H1 (cell line): ENCODE results near the gene C1orf116. TPM values are rescaled to one million over a fixed set of nuclear protein-coding genes. Genes with fewer than 3 reads are reported as not detected.

ENCODE experiments used
- CTCF ChIA-PET: fragments of 300-600 bp; sonication (Branson Sonifier 250); formaldehyde crosslinking; loops from one replicate; lab custom pipeline; 2021; ENCODE audit not compliant: partially characterized antibody; lab: Charles Lee
- POLR2A ChIA-PET: fragments of 300-600 bp; sonication (Branson Sonifier 250); formaldehyde crosslinking; loops from one replicate; lab custom pipeline; 2021; ENCODE audit warnings: inconsistent platforms; ENCODE audit not compliant: partially characterized antibody; lab: Charles Lee
- DNase-seq, 2 experiments: peaks; one replicate each; pipeline versions ENCODE4 v3.0.0 to v3.0.0-alpha.2; 2010 to 2022; ENCODE audit warnings: low spot score in 2 of 2, low read depth in 1 of 2, mixed read lengths in 1 of 2
- FAIRE-seq: peaks from 2 replicates; lab custom pipeline; 2011; peaks lifted over from hg19 to GRCh38; lab: Jason Lieb, UNC
- H2AFZ ChIP-seq: 2 replicates; pipeline ENCODE4 v1.8.1; 2012; ENCODE audit warnings: low read length, inconsistent platforms
- H2AK5ac ChIP-seq: 2 replicates; pipeline ENCODE4 v1.6.1; 2013; ENCODE audit warnings: low read depth, low read length
- H2BK120ac ChIP-seq: replicated peaks from 2 replicates; pipeline ENCODE3; 2013; ENCODE audit warnings: low read depth, low read length, inconsistent platforms
- H2BK12ac ChIP-seq: 2 replicates; pipeline ENCODE4 v1.6.1; 2013; ENCODE audit warnings: low read depth, low read length
- H2BK15ac ChIP-seq: 2 replicates; pipeline ENCODE4 v1.6.1; 2013; ENCODE audit warnings: low read length
- H2BK20ac ChIP-seq: 2 replicates; pipeline ENCODE4 v1.6.1; 2013; ENCODE audit warnings: low read length
- H2BK5ac ChIP-seq: 2 replicates; pipeline ENCODE4 v1.6.1; 2013; ENCODE audit warnings: low read depth, low read length
- H3K14ac ChIP-seq: 2 replicates; pipeline ENCODE4 v1.6.1; 2013; ENCODE audit warnings: inconsistent platforms; ENCODE audit not compliant: insufficient read length
- H3K18ac ChIP-seq: 2 replicates; pipeline ENCODE4 v1.6.1; 2013; ENCODE audit warnings: low read length; ENCODE audit errors: extremely low read depth
- H3K23ac ChIP-seq: 2 replicates; pipeline ENCODE4 v1.6.1; 2013; ENCODE audit warnings: inconsistent platforms; ENCODE audit not compliant: insufficient read length
- H3K23me2 ChIP-seq: 2 replicates; pipeline ENCODE4 v1.6.1; 2013; ENCODE audit warnings: low read depth, low read length
- H3K27ac ChIP-seq: 2 replicates; pipeline ENCODE4 v1.6.1; 2011; ENCODE audit warnings: low read depth, low read length, inconsistent platforms
- H3K27me3 ChIP-seq, 4 experiments: replicated peaks in 1 of 4; 1 replicate in 1 of 4; 2 replicates in 3 of 4; pipeline versions ENCODE4 v1.6.1 to v1.8.1; 2011 to 2013; ENCODE audit warnings: low read length in 3 of 4, mild to moderate bottlenecking in 3 of 4, inconsistent platforms in 2 of 4, mixed read lengths in 2 of 4, moderate library complexity in 1 of 4; ENCODE audit not compliant: control insufficient read depth in 3 of 4, insufficient read depth in 3 of 4; ENCODE audit errors: extremely low read depth in 1 of 4
- H3K36me3 ChIP-seq, 4 experiments: 2 replicates each; pipeline versions ENCODE4 v1.6.1 to v1.8.1; 2011 to 2013; ENCODE audit warnings: mild to moderate bottlenecking in 4 of 4, low read length in 3 of 4, moderate library complexity in 2 of 4, control low read depth in 1 of 4, inconsistent platforms in 1 of 4; ENCODE audit not compliant: insufficient read depth in 4 of 4, control insufficient read depth in 2 of 4
- H3K4ac ChIP-seq: replicated peaks from 2 replicates; pipeline ENCODE3; 2013; ENCODE audit warnings: low read length, low read depth, mixed read lengths, inconsistent platforms; ENCODE audit not compliant: insufficient read length
- H3K4me1 ChIP-seq, 4 experiments: replicated peaks in 1 of 4; 1 replicate in 1 of 4; 2 replicates in 3 of 4; pipeline versions ENCODE4 v1.6.1 to v1.8.1; 2011 to 2013; ENCODE audit warnings: low read length in 3 of 4, inconsistent platforms in 2 of 4, mixed read lengths in 1 of 4; ENCODE audit not compliant: insufficient read depth in 4 of 4, control insufficient read depth in 3 of 4
- H3K4me2 ChIP-seq, 2 experiments: 2 replicates each; pipeline versions ENCODE4 v1.6.1 to v1.8.1; 2011 to 2013; ENCODE audit warnings: low read depth in 2 of 2, low read length in 2 of 2, control low read depth in 1 of 2, inconsistent platforms in 1 of 2, mild to moderate bottlenecking in 1 of 2; ENCODE audit not compliant: insufficient read depth in 1 of 2
- H3K4me3 ChIP-seq, 4 experiments: fragments of 200-600, 300-600 bp in 1 of 4; sonication (generic), shearing (Covaris generic), sonication (Bioruptor Twin) in 1 of 4; 2 replicates each; pipeline versions ENCODE4 v1.5.1 to v1.8.1; 2011 to 2016; ENCODE audit warnings: low read length in 4 of 4, low read depth in 3 of 4, control low read depth in 2 of 4, inconsistent platforms in 2 of 4, mild to moderate bottlenecking in 2 of 4, mixed read lengths in 1 of 4, moderate library complexity in 1 of 4; ENCODE audit not compliant: insufficient read depth in 2 of 4; ENCODE audit errors: extremely low read depth in 1 of 4
- H3K56ac ChIP-seq: replicated peaks from 2 replicates; pipeline ENCODE3; 2013; ENCODE audit warnings: low read depth, mild to moderate bottlenecking, mixed read lengths, low read length, inconsistent platforms; ENCODE audit not compliant: insufficient read length
- H3K79me1 ChIP-seq: 2 replicates; pipeline ENCODE4 v1.6.1; 2013; ENCODE audit warnings: low read depth, low read length, control low read depth
- H3K79me2 ChIP-seq, 2 experiments: 2 replicates each; pipeline versions ENCODE4 v1.6.1 to v1.8.1; 2012 to 2013; ENCODE audit warnings: low read length in 2 of 2, mild to moderate bottlenecking in 2 of 2, inconsistent platforms in 1 of 2; ENCODE audit not compliant: insufficient read depth in 2 of 2, control insufficient read depth in 1 of 2
- H3K9ac ChIP-seq, 4 experiments: replicated peaks in 1 of 4; 1 replicate in 1 of 4; 2 replicates in 3 of 4; pipeline versions ENCODE4 v1.6.1 to v1.8.1; 2011 to 2013; ENCODE audit warnings: low read depth in 3 of 4, low read length in 3 of 4, control low read depth in 2 of 4, mild to moderate bottlenecking in 2 of 4, moderate library complexity in 2 of 4, inconsistent platforms in 1 of 4; ENCODE audit errors: extremely low read depth in 1 of 4
- H3K9me3 ChIP-seq, 2 experiments: 2 replicates each; pipeline versions ENCODE4 v1.6.1 to v1.8.1; 2012 to 2013; ENCODE audit warnings: mild to moderate bottlenecking in 2 of 2, moderate library complexity in 2 of 2, control low read depth in 1 of 2, inconsistent platforms in 1 of 2, low read depth in 1 of 2, low read length in 1 of 2, mixed read lengths in 1 of 2; ENCODE audit not compliant: insufficient read depth in 2 of 2
- H4K20me1 ChIP-seq, 2 experiments: replicated peaks in 1 of 2; 2 replicates each; pipeline versions ENCODE3 to v1.8.1; 2011 to 2013; ENCODE audit warnings: inconsistent platforms in 2 of 2, low read length in 2 of 2, mild to moderate bottlenecking in 1 of 2; ENCODE audit not compliant: insufficient read depth in 2 of 2, control insufficient read depth in 1 of 2
- H4K5ac ChIP-seq: 2 replicates; pipeline ENCODE4 v1.6.1; 2013; ENCODE audit warnings: low read length, low read depth, mixed read lengths, inconsistent platforms; ENCODE audit not compliant: insufficient read length
- H4K8ac ChIP-seq: 2 replicates; pipeline ENCODE4 v1.8.0; 2013; ENCODE audit warnings: mild to moderate bottlenecking, moderate library complexity, low read length, inconsistent platforms; ENCODE audit not compliant: insufficient read depth; ENCODE audit errors: extremely low read depth
- H4K91ac ChIP-seq: replicated peaks from 2 replicates; pipeline ENCODE3; 2013; ENCODE audit warnings: low read length, mixed read lengths, inconsistent platforms; ENCODE audit not compliant: insufficient read length
- FOSL1 ChIP-seq: IDR thresholded peaks from 2 replicates; pipeline ENCODE4 v1.6.1; 2011; ENCODE audit warnings: mild to moderate bottlenecking, low read depth, low read length, moderate library complexity; ENCODE audit not compliant: insufficient read depth
- RBBP5 ChIP-seq: IDR thresholded peaks from 2 replicates; pipeline ENCODE4 v1.7.1; 2012; ENCODE audit warnings: low read depth, mild to moderate bottlenecking, inconsistent platforms, low read length, moderate library complexity, borderline replicate concordance
- TAF7 ChIP-seq: optimal IDR thresholded peaks from 2 replicates; pipeline ENCODE3; 2011; ENCODE audit warnings: low read depth, mild to moderate bottlenecking, inconsistent platforms, low read length, moderate library complexity, borderline replicate concordance
- whole genome bisulfite sequencing, 2 experiments: shearing (Covaris generic) in 1 of 2; methylation state at CpG; one replicate each; pipeline versions ENCODE4 v1.1.6 to v1.1.7; 2013 to 2015; ENCODE audit warnings: low lambda C conversion rate in 2 of 2, mixed read lengths in 2 of 2, inconsistent platforms in 1 of 2, low coverage in 1 of 2, missing lambda C conversion rate in 1 of 2; ENCODE audit not compliant: insufficient replicate concordance in 2 of 2, insufficient coverage in 1 of 2, insufficient read length in 1 of 2; ENCODE audit errors: extremely low coverage in 1 of 2, missing lambda C conversion rate in 1 of 2; 5-methylcytosine and 5-hydroxymethylcytosine counted together
- polyA plus RNA-seq, 7 experiments: library from polyadenylated mRNA; depleted of rRNA in 3 of 7; stranded (reverse) in 5 of 7; unstranded in 2 of 7; fragments of >200 nt in 5 of 7; fragments of 200-250 nt in 2 of 7; gene quantifications; 1 replicate in 5 of 7; 2 replicates in 1 of 7; 4 replicates in 1 of 7; pipeline versions ENCODE4 v1.2.1 to v1.2.3, GENCODE V29; 2011 to 2013; ENCODE audit warnings: missing spikeins in 2 of 7, mixed read lengths in 2 of 7
- total RNA-seq: library from RNA; stranded (reverse); fragmentation: NEBNext Ultra II Directional; extraction: Animal tissue kit (Norgen Biotek cat#: 25700); gene quantifications from 2 replicates; pipeline ENCODE4 v1.2.1, GENCODE V29; 2021

C1orf116 gene
- total and polyA plus RNA-seq, 2 of the 8 experiments (the other 6 are each of a cell fraction or from before 2014, with no cell fraction given) = 2.2 to 3.9 TPM

GRCh38 chr1:207024202-207025145, 8.1 kb downstream of the C1orf116 start:
- H4K20me1 ChIP-seq = no peaks in the 10 kb centered on the region
- ChIA-PET CTCF (interaction anchor here (0.6 to 10.5 kb wide), 11 partner anchors 8 to 160 kb away, joined by 3 to 122 read pairs (median 4); partner anchors contain the start of gene C1orf116), POLR2A (interaction anchor here (0.5 to 1.0 kb wide), 5 partner anchors 9 to 1209 kb away, joined by 3 to 6 read pairs (median 3); partner anchors contain the start of gene C1orf116)
- DNase-seq = no peak
- H3K18ac ChIP-seq = no peak overlapping the region; the same call in 1 of the 2 replicates
- H3K4me3 ChIP-seq = no peak overlapping the region
- H4K8ac ChIP-seq = peak overlapping the region; percentile 22
- H2BK12ac ChIP-seq = no peak overlapping the region
- peak overlapping the region; percentile 71 for H4K91ac ChIP-seq
- no peak for FAIRE-seq
- no peak overlapping the region for H2AFZ ChIP-seq
- H2BK120ac ChIP-seq = no peak overlapping the region
- no peaks in the 10 kb centered on the region for H3K79me2 ChIP-seq
- no peak overlapping the region for H2AK5ac ChIP-seq
- no peak overlapping the region for H3K4ac ChIP-seq
- H3K79me1 ChIP-seq = no peaks in the 10 kb centered on the region
- H3K27me3 ChIP-seq = no peaks in the 10 kb centered on the region
- no peak overlapping the region for H3K56ac ChIP-seq
- TF ChIP-seq FOSL1 (no peak), RBBP5 (0 out of 2 replicates have a peak, but pooled peaks have one; percentile 15), TAF7 (no peak)
- H3K14ac ChIP-seq = no peak overlapping the region
- 84% methylated on average over 14 of the region's 18 CpGs; no CpG with 5 or more reads in 1 of the 2 experiments for WGBS, 2 experiments
- peaks cover 3 to 11% (median 5%) of the 10 kb centered on the region in 4 experiments; a peak in 6 of 7 replicates for H3K4me1 ChIP-seq
- peak overlapping the region; percentile 48; the same call in 1 of the 2 replicates for H2BK5ac ChIP-seq
- no peaks in the 10 kb centered on the region for H3K23me2 ChIP-seq
- no peak overlapping the region for H4K5ac ChIP-seq
- peak overlapping the region in 1 of 2 experiments; percentile 0; a peak in 1 of 4 replicates for H3K4me2 ChIP-seq
- H3K9me3 ChIP-seq = no peaks in the 10 kb centered on the region
- no peak overlapping the region for H3K9ac ChIP-seq
- no peak overlapping the region for H3K23ac ChIP-seq
- H2BK20ac ChIP-seq = no peak overlapping the region
- H2BK15ac ChIP-seq = no peak overlapping the region
- H3K36me3 ChIP-seq = peaks cover 0 to 2% (median 0%) of the 10 kb centered on the region in 4 experiments; a peak in 2 of 8 replicates
- H3K27ac ChIP-seq = no peak overlapping the region
